AG09309 (cell line): ENCODE data around the gene ZAP70.
A peak's percentile ranks its signal among the peaks of the same experiment; 100 is the strongest.

Source experiments
- DNase-seq: peaks from one replicate; pipeline ENCODE4 v3.0.0-alpha.2; 2010; ENCODE audit warnings: low read depth
- H3K4me3 ChIP-seq: 2 replicates; pipeline ENCODE4 v1.5.1; 2011; ENCODE audit warnings: mild to moderate bottlenecking, low read depth, low read length, moderate library complexity; ENCODE audit not compliant: control insufficient read depth
- TF ChIP-seq, protein P1 (sequence below): IDR thresholded peaks from 2 replicates; pipeline ENCODE4 v1.5.1; 2011; ENCODE audit warnings: mild to moderate bottlenecking, low read depth, low read length, inconsistent platforms; ENCODE audit not compliant: insufficient read depth, control insufficient read depth; ENCODE audit errors: missing control alignments

Gene ZAP70

DNA sequence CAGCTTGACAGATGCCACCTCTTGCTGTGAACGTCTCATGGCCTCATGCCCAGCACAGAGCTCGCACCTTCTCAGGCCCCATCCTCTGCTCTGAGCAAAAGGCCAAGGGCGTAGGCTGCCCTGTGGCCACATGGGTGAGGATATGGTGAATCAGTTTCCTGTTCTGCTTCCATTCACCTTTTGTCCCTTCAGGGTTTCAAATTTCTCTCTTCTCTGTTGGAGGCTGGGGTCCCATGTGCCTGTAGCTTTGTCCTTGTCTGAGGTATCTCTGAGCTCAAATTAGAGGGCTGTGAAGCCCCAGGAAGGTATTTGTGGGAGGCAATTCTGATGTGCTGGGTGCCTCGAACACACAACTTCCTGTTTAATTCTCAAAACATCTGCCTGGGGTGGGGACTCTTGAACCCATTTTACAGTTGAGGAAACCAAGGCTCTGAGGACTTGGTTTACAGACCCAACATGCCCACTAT is 29.0 kb downstream of the ZAP70 start:
- TF ChIP-seq, protein P1, sequence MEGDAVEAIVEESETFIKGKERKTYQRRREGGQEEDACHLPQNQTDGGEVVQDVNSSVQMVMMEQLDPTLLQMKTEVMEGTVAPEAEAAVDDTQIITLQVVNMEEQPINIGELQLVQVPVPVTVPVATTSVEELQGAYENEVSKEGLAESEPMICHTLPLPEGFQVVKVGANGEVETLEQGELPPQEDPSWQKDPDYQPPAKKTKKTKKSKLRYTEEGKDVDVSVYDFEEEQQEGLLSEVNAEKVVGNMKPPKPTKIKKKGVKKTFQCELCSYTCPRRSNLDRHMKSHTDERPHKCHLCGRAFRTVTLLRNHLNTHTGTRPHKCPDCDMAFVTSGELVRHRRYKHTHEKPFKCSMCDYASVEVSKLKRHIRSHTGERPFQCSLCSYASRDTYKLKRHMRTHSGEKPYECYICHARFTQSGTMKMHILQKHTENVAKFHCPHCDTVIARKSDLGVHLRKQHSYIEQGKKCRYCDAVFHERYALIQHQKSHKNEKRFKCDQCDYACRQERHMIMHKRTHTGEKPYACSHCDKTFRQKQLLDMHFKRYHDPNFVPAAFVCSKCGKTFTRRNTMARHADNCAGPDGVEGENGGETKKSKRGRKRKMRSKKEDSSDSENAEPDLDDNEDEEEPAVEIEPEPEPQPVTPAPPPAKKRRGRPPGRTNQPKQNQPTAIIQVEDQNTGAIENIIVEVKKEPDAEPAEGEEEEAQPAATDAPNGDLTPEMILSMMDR: no peak
- H3K4me3 ChIP-seq: no peak overlapping the region
- DNase-seq: no peak

DNA sequence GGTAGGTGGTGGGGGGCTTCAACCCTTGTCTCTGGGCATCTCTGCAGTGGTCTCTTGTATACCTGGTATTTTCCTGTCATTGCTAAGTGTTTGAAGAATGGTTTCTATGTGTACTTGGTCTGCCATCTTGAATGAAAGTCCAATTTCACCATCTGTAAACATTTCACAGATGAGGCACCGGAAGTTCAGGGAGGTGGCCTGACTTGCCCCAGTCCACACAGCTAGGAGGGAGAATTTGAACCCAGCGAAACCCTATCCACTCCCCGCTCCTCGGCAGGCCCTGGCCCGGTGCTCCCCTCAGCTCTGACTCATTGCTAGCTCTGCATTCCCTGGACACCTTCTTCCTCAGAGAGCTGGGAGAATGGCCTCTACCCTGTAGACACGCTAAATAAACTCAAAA is 30.5 kb downstream of the ZAP70 start:
- TF ChIP-seq, protein P1: no peak
- H3K4me3 ChIP-seq: no peak overlapping the region
- no peak for DNase-seq

DNA sequence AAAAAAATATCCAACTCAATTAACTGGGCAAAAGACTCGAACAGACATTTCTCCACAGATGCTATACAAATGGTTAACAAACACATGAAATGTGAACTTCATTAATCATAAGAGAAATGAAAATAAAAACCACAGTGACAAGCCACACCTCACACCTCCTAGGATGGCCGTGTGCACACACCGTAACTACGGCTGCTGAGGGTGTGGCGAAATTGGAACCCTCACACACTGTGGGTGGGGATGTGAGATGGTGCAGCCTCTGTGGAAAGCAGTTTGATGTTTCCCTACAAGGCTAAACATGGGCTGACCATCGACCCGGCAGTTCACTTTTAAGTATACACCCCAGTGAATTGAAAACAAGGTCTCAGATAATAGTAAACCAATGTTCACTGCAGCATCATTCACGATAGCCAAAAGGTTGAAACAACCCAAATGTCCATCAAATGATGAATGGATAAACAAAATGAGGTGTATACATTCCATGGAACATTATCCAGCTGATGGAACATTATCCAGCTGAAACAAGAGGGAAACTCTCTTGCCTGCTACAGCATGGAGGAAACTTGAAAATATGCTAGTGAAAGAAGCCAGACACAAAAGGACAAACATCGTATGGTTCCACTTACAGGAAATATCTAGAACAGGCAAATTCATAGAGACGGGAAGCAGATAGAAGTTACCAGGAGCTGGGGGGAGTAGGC is 32.2 kb downstream of the ZAP70 start:
- no peak for DNase-seq
- TF ChIP-seq, protein P1: no peak
- H3K4me3 ChIP-seq: no peak overlapping the region

DNA sequence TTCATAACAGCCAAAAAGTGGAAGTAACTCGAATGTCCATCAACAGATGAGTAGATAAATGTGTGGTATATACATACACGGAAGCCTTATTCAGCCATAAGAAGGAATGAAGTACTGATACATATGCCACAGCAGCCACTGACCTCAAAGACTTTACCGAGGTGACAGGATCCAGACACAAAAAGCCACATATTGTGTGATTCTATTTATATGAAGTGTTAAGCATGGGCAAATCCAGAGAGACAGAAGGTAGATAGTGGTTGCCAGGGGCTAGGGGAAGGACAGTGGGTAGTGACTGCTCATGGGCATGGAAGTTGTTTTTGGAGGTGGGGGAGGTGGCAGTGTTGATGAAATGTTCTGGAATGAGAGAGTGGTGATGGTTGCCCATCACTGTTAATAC is 33.9 kb downstream of the ZAP70 start:
- H3K4me3 ChIP-seq: no peak overlapping the region
- DNase-seq: no peak
- TF ChIP-seq, protein P1: no peak

DNA sequence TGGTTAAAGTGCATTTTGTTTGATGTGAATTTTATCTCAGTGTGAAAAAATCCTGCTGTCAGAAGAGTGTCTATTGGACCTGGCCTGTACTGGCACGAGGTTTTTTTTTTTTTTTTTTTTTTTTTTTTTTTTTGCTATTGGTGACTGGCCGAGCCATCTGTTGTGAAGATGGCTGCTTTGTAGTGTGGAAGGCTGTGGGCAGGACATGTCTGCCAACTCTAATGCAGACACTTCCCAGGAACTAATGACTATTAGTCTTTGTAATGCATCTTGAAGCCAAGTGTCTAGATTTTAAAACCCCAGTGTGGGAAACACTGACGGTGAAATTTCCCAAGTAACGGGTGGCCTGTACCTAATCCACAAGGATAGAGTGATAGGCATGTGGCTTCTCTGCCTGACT is 34.3 kb downstream of the ZAP70 start:
- peak; percentile 35 for DNase-seq
- TF ChIP-seq, protein P1: no peak
- H3K4me3 ChIP-seq: no peak overlapping the region

DNA sequence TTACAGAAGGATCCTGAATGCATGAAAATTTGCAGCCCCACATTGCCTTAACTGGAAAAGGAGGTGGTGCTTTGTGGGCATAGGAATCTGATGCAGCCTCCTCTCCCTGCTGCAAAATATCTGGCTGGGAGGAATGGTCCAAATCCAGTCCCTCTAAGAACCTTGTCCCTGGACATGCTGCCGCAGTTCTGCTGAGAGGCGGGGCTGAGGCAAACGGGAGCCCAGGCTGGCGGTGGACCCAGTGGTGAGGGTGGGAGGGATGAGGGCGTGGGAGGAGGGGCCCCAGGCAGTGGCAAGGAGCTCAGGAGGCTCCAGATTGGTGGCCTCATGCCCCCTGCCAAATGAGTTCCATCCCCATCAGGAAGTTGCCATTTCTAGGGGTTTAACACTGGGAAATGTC is 36.2 kb downstream of the ZAP70 start:
- H3K4me3 ChIP-seq: no peak overlapping the region
- DNase-seq: no peak
- TF ChIP-seq, protein P1: no peak
